ENCODE results near the gene HELZ. TPM values are rescaled to one million over a fixed set of nuclear protein-coding genes. Genes with fewer than 3 reads are reported as not detected.

The HELZ gene
- total and polyA plus RNA-seq, 2 experiments from 2014 or later = 32.7 to 77.2 TPM

GRCh38 chr17:67050066-67050465, 194.9 kb downstream of the HELZ start:
- H3K4me3 ChIP-seq = no peak overlapping the region
- peaks cover 11% of the 10 kb centered on the region for H3K9me3 ChIP-seq (ENCODE audit: low read depth)
- H3K36me3 ChIP-seq (replicated peaks; ENCODE audit: insufficient read depth, low read depth) = no peaks in the 10 kb centered on the region
- no peaks in the 10 kb centered on the region for H3K9me2 ChIP-seq (replicated peaks; ENCODE audit: insufficient read depth)
- no peak overlapping the region for H2AFZ ChIP-seq
- no peak overlapping the region for H3K4me2 ChIP-seq
- DNase-seq (ENCODE audit: low spot score) = no peak
- no peaks in the 10 kb centered on the region for H3K4me1 ChIP-seq (ENCODE audit: insufficient read depth)
- 94% methylated on average over 1 of the region's 1 CpG for WGBS (ENCODE audit: low lambda C conversion rate, missing lambda C conversion rate)
- no peaks in the 10 kb centered on the region for H4K20me1 ChIP-seq (ENCODE audit: insufficient read depth, poor library complexity, severe bottlenecking)
- no peak overlapping the region for H3K27ac ChIP-seq
- no peaks in the 10 kb centered on the region for H3K79me2 ChIP-seq
- H3K27me3 ChIP-seq = no peaks in the 10 kb centered on the region
- no peak for TF ChIP-seq EZH2 (IDR thresholded peaks at IDR 0.05; ENCODE audit: borderline replicate concordance)
- TF ChIP-seq CTCF (IDR thresholded peaks at IDR 0.05; ENCODE audit: poor library complexity) = no peak
- TF ChIP-seq EZH2phosphoT487 (IDR thresholded peaks at IDR 0.05; ENCODE audit: low read depth, severe bottlenecking, unreplicated experiment) = no peak

- Histone ChIP-seq H3K4me3 (no peak overlapping the region), H3K4me2 (no peak overlapping the region), H3K9me2 (replicated peaks; ENCODE audit: insufficient read depth) (no peaks in the 10 kb centered on the region), H3K9me3 (ENCODE audit: low read depth) (peaks cover 11% of the 10 kb centered on the region), H3K79me2 (no peaks in the 10 kb centered on the region), H2AFZ (no peak overlapping the region), H3K27ac (no peak overlapping the region), H3K36me3 (replicated peaks; ENCODE audit: insufficient read depth, low read depth) (no peaks in the 10 kb centered on the region), H3K27me3 (no peaks in the 10 kb centered on the region), H4K20me1 (ENCODE audit: insufficient read depth, poor library complexity, severe bottlenecking) (no peaks in the 10 kb centered on the region), H3K4me1 (ENCODE audit: insufficient read depth) (no peaks in the 10 kb centered on the region)
- DNase-seq (ENCODE audit: low spot score) = no peak
- TF ChIP-seq EZH2phosphoT487 (IDR thresholded peaks at IDR 0.05; ENCODE audit: low read depth, severe bottlenecking, unreplicated experiment) = no peak
- no peak for TF ChIP-seq CTCF (IDR thresholded peaks at IDR 0.05; ENCODE audit: poor library complexity)
- TF ChIP-seq EZH2 (IDR thresholded peaks at IDR 0.05; ENCODE audit: borderline replicate concordance) = no peak
- WGBS (ENCODE audit: low lambda C conversion rate, missing lambda C conversion rate) = 82% methylated on average over 5 of the region's 5 CpGs
Measured at GRCh38 chr17:67049025-67049739, 195.8 kb downstream of the HELZ start.

DNA sequence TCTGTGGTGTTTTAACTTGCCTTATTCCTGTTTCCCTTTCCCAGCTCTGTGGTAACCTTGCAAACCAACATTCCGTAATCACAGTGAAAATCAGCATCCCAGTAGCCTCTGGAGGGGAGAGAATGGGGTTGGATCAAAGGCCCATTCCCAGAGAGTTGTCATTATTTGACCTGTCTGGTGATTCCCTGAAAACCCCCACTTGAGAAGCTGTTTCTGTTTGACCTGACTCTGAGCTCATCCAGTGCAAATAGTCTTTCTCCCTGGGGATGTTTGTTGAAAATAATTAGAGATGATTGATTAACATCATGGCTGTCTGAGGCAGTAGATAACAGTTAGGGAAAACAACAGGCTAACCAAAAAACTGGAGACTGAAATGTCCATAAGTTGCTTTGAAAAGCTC, 197.6 kb downstream of the HELZ start:
- no peak overlapping the region for H2AFZ ChIP-seq
- no peak overlapping the region for H3K4me2 ChIP-seq
- peaks cover 11% of the 10 kb centered on the region for H3K9me3 ChIP-seq (ENCODE audit: low read depth)
- H3K79me2 ChIP-seq = no peaks in the 10 kb centered on the region
- H3K36me3 ChIP-seq (replicated peaks; ENCODE audit: insufficient read depth, low read depth) = no peaks in the 10 kb centered on the region
- no peaks in the 10 kb centered on the region for H3K9me2 ChIP-seq (replicated peaks; ENCODE audit: insufficient read depth)
- WGBS (ENCODE audit: low lambda C conversion rate, missing lambda C conversion rate) = 70% methylated on average over 1 of the region's 1 CpG
- no peaks in the 10 kb centered on the region for H3K4me1 ChIP-seq (ENCODE audit: insufficient read depth)
- H3K27me3 ChIP-seq = no peaks in the 10 kb centered on the region
- DNase-seq (ENCODE audit: low spot score) = no peak
- H3K27ac ChIP-seq = no peak overlapping the region
- H4K20me1 ChIP-seq (ENCODE audit: insufficient read depth, poor library complexity, severe bottlenecking) = no peaks in the 10 kb centered on the region
- H3K4me3 ChIP-seq = no peak overlapping the region
- TF ChIP-seq EZH2 (IDR thresholded peaks at IDR 0.05; ENCODE audit: borderline replicate concordance) (no peak), EZH2phosphoT487 (IDR thresholded peaks at IDR 0.05; ENCODE audit: low read depth, severe bottlenecking, unreplicated experiment) (no peak), CTCF (IDR thresholded peaks at IDR 0.05; ENCODE audit: poor library complexity) (no peak)
